K562 (cell line): ENCODE data around the gene PSMD2. TPM values are rescaled to one million over a fixed set of nuclear protein-coding genes. Genes with fewer than 3 reads are reported as not detected.

ENCODE experiments used
- ATAC-seq: fragments of 200-7000 bp; cut with Tn5 transposase; 3 replicates; pipeline ENCODE4 v1.9.1; 2020; ENCODE audit warnings: moderate library complexity
- BruUV-seq: library from RNA; stranded (reverse); fragments of 400-500 nt; replicated peaks from 2 replicates; lab custom pipeline; 2021; lab: Mats Ljungman, UMichigan
- CTCF ChIA-PET: fragments of 300-600 bp; formaldehyde crosslinking; extraction: SDS; loops from one replicate; lab custom pipeline; 2021; ENCODE audit warnings: low intra/inter-chr PET ratio; lab: Yijun Ruan, JAX
- POLR2A ChIA-PET: fragments of 300-600, 350-650 bp; sonication (Branson Sonifier 250); formaldehyde crosslinking; extraction: SDS; loops from one replicate; lab custom pipeline; 2021; ENCODE audit warnings: antibody characterized with exemption, inconsistent platforms; lab: Yijun Ruan, JAX
- DNase-seq, 4 experiments: peaks; one replicate each; pipeline versions ENCODE4 v3.0.0 to v3.0.0-alpha.2; 2011 to 2018; ENCODE audit warnings: low spot score in 3 of 4, mixed read lengths in 3 of 4; ENCODE audit errors: extremely low read depth in 1 of 4
- FAIRE-seq: peaks from 2 replicates; lab custom pipeline; 2011; peaks lifted over from hg19 to GRCh38; lab: Jason Lieb, UNC
- H2AFZ ChIP-seq: 2 replicates; pipeline ENCODE4 v1.6.0; 2011; ENCODE audit warnings: low read depth, low read length, control low read depth, inconsistent platforms
- H3K27ac ChIP-seq: fragments of 200-600 bp; 3 replicates; pipeline ENCODE4 v1.8.0; 2011; ENCODE audit warnings: low read depth, mild to moderate bottlenecking, control low read depth, inconsistent platforms, low read length, moderate library complexity, mixed read lengths; ENCODE audit errors: extremely low read depth
- H3K27me3 ChIP-seq, 2 experiments: fragments of 300-600 bp in 1 of 2; 2 replicates in 1 of 2; 3 replicates in 1 of 2; pipeline versions ENCODE4 v1.6.0 to v1.8.0; 2011; ENCODE audit warnings: inconsistent platforms in 2 of 2, low read length in 2 of 2, mild to moderate bottlenecking in 1 of 2, mixed read lengths in 1 of 2, moderate library complexity in 1 of 2; ENCODE audit not compliant: control insufficient read depth in 2 of 2, insufficient read depth in 2 of 2
- H3K36me3 ChIP-seq: fragments of 300-600 bp; 3 replicates; pipeline ENCODE4 v1.8.0; 2011; ENCODE audit warnings: mild to moderate bottlenecking, low read length, inconsistent platforms; ENCODE audit not compliant: control insufficient read depth, insufficient read depth
- H3K4me1 ChIP-seq, 2 experiments: fragments of 200-600 bp in 1 of 2; replicated peaks in 1 of 2; 2 replicates in 1 of 2; 3 replicates in 1 of 2; pipeline versions ENCODE4 v1.5.1 to v1.8.0; 2011; ENCODE audit warnings: inconsistent platforms in 2 of 2, low read length in 2 of 2, mild to moderate bottlenecking in 1 of 2, mixed read lengths in 1 of 2, moderate library complexity in 1 of 2; ENCODE audit not compliant: control insufficient read depth in 2 of 2, insufficient read depth in 2 of 2
- H3K4me2 ChIP-seq: 2 replicates; pipeline ENCODE4 v1.6.1; 2011; ENCODE audit warnings: low read length, control low read depth, inconsistent platforms, mixed read lengths; ENCODE audit not compliant: insufficient read depth
- H3K4me3 ChIP-seq: fragments of 200-600 bp; sonication (generic), shearing (Covaris generic); 2 replicates; pipeline ENCODE4 v1.5.1; 2016; ENCODE audit warnings: control low read depth, inconsistent platforms
- H3K79me2 ChIP-seq: fragments of 200-600 bp; 3 replicates; pipeline ENCODE4 v1.8.0; 2011; ENCODE audit warnings: low read length, inconsistent platforms; ENCODE audit not compliant: control insufficient read depth, insufficient read depth
- H3K9ac ChIP-seq, 2 experiments: 2 replicates each; pipeline versions ENCODE4 v1.6.0 to v1.6.1; 2011; ENCODE audit warnings: low read depth in 2 of 2, low read length in 2 of 2, control low read depth in 1 of 2, inconsistent platforms in 1 of 2, mild to moderate bottlenecking in 1 of 2, mixed read lengths in 1 of 2; ENCODE audit not compliant: insufficient read depth in 1 of 2
- H3K9me1 ChIP-seq: one replicate; pipeline ENCODE4 v1.6.0; 2011; ENCODE audit warnings: inconsistent platforms, mild to moderate bottlenecking, low read length, moderate library complexity; ENCODE audit not compliant: control insufficient read depth, insufficient read depth
- H3K9me3 ChIP-seq: replicated peaks from 2 replicates; pipeline ENCODE4 v1.5.1; 2011; ENCODE audit warnings: low read depth, low read length, inconsistent platforms; ENCODE audit not compliant: control insufficient read depth, insufficient read depth
- H4K20me1 ChIP-seq: replicated peaks from 2 replicates; pipeline ENCODE4 v1.6.1; 2011; ENCODE audit warnings: low read length, inconsistent platforms, mixed read lengths; ENCODE audit not compliant: control insufficient read depth, insufficient read depth
- E2F3 ChIP-seq: fragments of 250-450 bp; sonication (Bioruptor Pico); IDR thresholded peaks from 2 replicates; pipeline ENCODE4 v1.4.0; 2020; ENCODE audit warnings: mild to moderate bottlenecking
- EHMT2 ChIP-seq: fragments of 450-650 bp; IDR thresholded peaks from 2 replicates; pipeline ENCODE4 v1.6.1; 2018; ENCODE audit warnings: antibody characterized with exemption
- HDAC3 ChIP-seq: fragments of 450-650 bp; IDR thresholded peaks from 2 replicates; pipeline ENCODE4 v1.6.1; 2018; ENCODE audit warnings: borderline replicate concordance, mild to moderate bottlenecking, moderate library complexity; ENCODE audit not compliant: partially characterized antibody
- HMGN3 ChIP-seq: IDR thresholded peaks from 2 replicates; pipeline ENCODE4 v1.6.1; 2011; ENCODE audit warnings: borderline replicate concordance, low read depth, mild to moderate bottlenecking, mixed read lengths, low read length; ENCODE audit not compliant: insufficient read length; ENCODE audit errors: extremely low read depth
- KAT2B ChIP-seq: IDR thresholded peaks from one replicate; pipeline ENCODE4 v1.6.1; 2012; ENCODE audit warnings: low read depth, mild to moderate bottlenecking, control low read depth, inconsistent platforms, low read length, moderate library complexity
- MYC ChIP-seq, 2 experiments: fragments of 250-450 bp in 1 of 2; sonication (Bioruptor Pico) in 1 of 2; IDR thresholded peaks; 2 replicates each; pipeline versions ENCODE4 v1.5.1 to v1.6.1; 2012 to 2021; ENCODE audit warnings: low read depth in 2 of 2, borderline replicate concordance in 1 of 2, improper control_type of control experiment in 1 of 2, low read length in 1 of 2, mild to moderate bottlenecking in 1 of 2, moderate library complexity in 1 of 2
- PHF8 ChIP-seq: fragments of 200-600 bp; sonication (generic); IDR thresholded peaks from 2 replicates; pipeline ENCODE4 v1.6.1; 2012; ENCODE audit warnings: mixed run types, mild to moderate bottlenecking, inconsistent platforms, low read length, moderate library complexity, borderline replicate concordance
- SRSF3 ChIP-seq: fragments of 200-400 bp; formaldehyde crosslinking; IDR thresholded peaks from 2 replicates; pipeline ENCODE4 v1.6.1; 2016; ENCODE audit warnings: mild to moderate bottlenecking, low read length, moderate library complexity; ENCODE audit not compliant: insufficient read depth
- TCF7L2 ChIP-seq: fragments of 150-350 bp; IDR thresholded peaks from 2 replicates; pipeline ENCODE4 v1.6.1; 2016; ENCODE audit warnings: low read depth, mild to moderate bottlenecking, low read length, moderate library complexity
- TGIF2 ChIP-seq: sonication (generic); formaldehyde crosslinking; IDR thresholded peaks from 2 replicates; pipeline ENCODE4 v1.8.1; 2022; ENCODE audit warnings: mild to moderate bottlenecking, missing genetic modification reagents, moderate library complexity
- UBTF ChIP-seq, 2 experiments: IDR thresholded peaks; 2 replicates each; pipeline ENCODE4 v1.6.1; 2012; ENCODE audit warnings: improper control_type of control experiment in 2 of 2, low read depth in 2 of 2, low read length in 2 of 2, borderline replicate concordance in 1 of 2
- ZBTB26 ChIP-seq: fragments of 450-650 bp; formaldehyde crosslinking; IDR thresholded peaks from 2 replicates; pipeline ENCODE4 v1.4.0; 2022; ENCODE audit warnings: missing genetic modification characterization
- ZBTB33 ChIP-seq: sonication (generic); formaldehyde crosslinking; IDR thresholded peaks from 2 replicates; pipeline ENCODE4 v1.8.1; 2023; ENCODE audit warnings: mild to moderate bottlenecking, missing genetic modification reagents
- ZNF644 ChIP-seq: fragments of 200-800 bp; sonication (Bioruptor generic); IDR thresholded peaks from 2 replicates; pipeline ENCODE4 v1.6.1; 2016; ENCODE audit warnings: low read depth, missing genetic modification characterization, missing compliant biosample characterization
- WGBS: fragments of 100-300 bp; shearing (Covaris generic); methylation state at CpG from one replicate; pipeline ENCODE4 v1.1.6; 2016; ENCODE audit warnings: low coverage, mixed read lengths; ENCODE audit not compliant: insufficient coverage; ENCODE audit errors: missing lambda C conversion rate; 5-methylcytosine and 5-hydroxymethylcytosine counted together
- in situ Hi-C: fragments of 300-500 bp; cut with MboI; formaldehyde crosslinking; loops from 4 replicates; pipeline ENCODE4 v1.15.0; 2018; ENCODE audit warnings: inconsistent platforms, mixed read lengths
- intact Hi-C: fragments of 100-400 bp; cut with micrococcal nuclease; formaldehyde crosslinking; loops from 2 replicates; pipeline ENCODE4 v1.14.2; 2022
- polyA plus RNA-seq, 8 experiments: library from polyadenylated mRNA; depleted of rRNA in 4 of 8; stranded (reverse) in 5 of 8; unstranded in 3 of 8; fragments of >200 nt; fragmentation: Nextera tagmentation in 2 of 8; fragmentation: Illumina TruSeq in 1 of 8; extraction: Ambion mirVana in 2 of 8; extraction: Trizol in 1 of 8; gene quantifications; 2 replicates each; pipeline versions ENCODE4 v1.2.1 to v1.2.3, GENCODE V29; 2011 to 2014; ENCODE audit warnings: inconsistent platforms in 1 of 8, missing spikeins in 1 of 8
- total RNA-seq, 7 experiments: library from RNA; depleted of rRNA in 6 of 7; stranded (reverse); fragments of >200 nt in 6 of 7; fragmentation: Illumina TruSeq in 2 of 7; extraction: Trizol in 2 of 7; gene quantifications; 2 replicates each; pipeline versions ENCODE4 v1.2.1 to v1.2.3, GENCODE V29; 2011 to 2021; ENCODE audit warnings: low replicate concordance in 1 of 7

PSMD2 gene
- total and polyA plus RNA-seq, 9 of the 15 experiments (the other 6 are each of a cell fraction or from before 2014, with no cell fraction given) = 152 to 484 (median 295) TPM

- peak in 2 of 4 experiments; percentile 29 to 56 for DNase-seq
- CTCF ChIA-PET = no interaction called here
- intact Hi-C loops (no loop called here), in situ Hi-C loops (no loop called here)
- FAIRE-seq = no peak
- no peak overlapping the region for H3K27ac ChIP-seq
- H2AFZ ChIP-seq = no peak overlapping the region
- H3K36me3 ChIP-seq = peaks cover 62% of the 10 kb centered on the region; the same call in 2 of the 3 replicates
- no peak overlapping the region for H3K4me3 ChIP-seq
- H3K27me3 ChIP-seq = no peaks in the 10 kb centered on the region
- no TSS peak for BruUV-seq
- no peaks in the 10 kb centered on the region for H4K20me1 ChIP-seq
- H3K79me2 ChIP-seq = peaks cover 30% of the 10 kb centered on the region
- peak overlapping the region in 1 of 2 experiments; percentile 85; a peak in 2 of 4 replicates for H3K9ac ChIP-seq
- POLR2A ChIA-PET = interaction anchor here (0.7 to 1.7 kb wide), 2 partner anchors 9 to 14 kb away, joined by 3 to 9 read pairs; no protein-coding TSS in a partner anchor
- peaks cover 21 to 77% of the 10 kb centered on the region in 2 experiments for H3K4me1 ChIP-seq
- H3K4me2 ChIP-seq = no peak overlapping the region
- WGBS = 63% methylated on average over 19 of the region's 24 CpGs
- ATAC-seq = no peak
- no peaks in the 10 kb centered on the region for H3K9me3 ChIP-seq
- H3K9me1 ChIP-seq = peaks cover 5% of the 10 kb centered on the region
- peak; percentile 62 for TF ChIP-seq ZBTB33 (CRISPR knock-in tag)
- TF ChIP-seq KAT2B = no peak
- TF ChIP-seq UBTF (IDR thresholded peaks at IDR 0.05; ENCODE audit: borderline replicate concordance in 1 of 2, low read depth in 2 of 2, low read length in 2 of 2) = 0 out of 4 replicates have a peak, but pooled peaks of 1 of the 2 experiments have one; percentile 30
- TF ChIP-seq HMGN3 = no peak
- no peak for TF ChIP-seq PHF8
- no peak for TF ChIP-seq HDAC3
- TF ChIP-seq EHMT2 = no peak
- no peak for TF ChIP-seq SRSF3
- TF ChIP-seq MYC (IDR thresholded peaks at IDR 0.05; ENCODE audit: low read depth, low read length) = no peak
- TF ChIP-seq MYC (CRISPR knock-in tag; IDR thresholded peaks at IDR 0.05; ENCODE audit: borderline replicate concordance, low read depth) = no peak
- TF ChIP-seq TGIF2 (CRISPR knock-in tag) = no peak
- TF ChIP-seq ZNF644 (tag) = no peak
- no peak for TF ChIP-seq E2F3 (CRISPR knock-in tag)
- TF ChIP-seq TCF7L2 = no peak
- TF ChIP-seq ZBTB26 = no peak
These were observed 58.4 kb downstream of the PSMD2 start for GRCh38 chr3:184357248-184358123.
